GM20431 (cell line): Measurements from ENCODE around the gene CTNNA1.

Experiments
- in situ Hi-C: fragments of 300-500 bp; cut with MseI, MboI; formaldehyde crosslinking; loops from one replicate; pipeline ENCODE4 v1.15.0; 2020; ENCODE audit warnings: low sequenced_read_pairs; ENCODE audit not compliant: unreplicated experiment

Gene CTNNA1

DNA sequence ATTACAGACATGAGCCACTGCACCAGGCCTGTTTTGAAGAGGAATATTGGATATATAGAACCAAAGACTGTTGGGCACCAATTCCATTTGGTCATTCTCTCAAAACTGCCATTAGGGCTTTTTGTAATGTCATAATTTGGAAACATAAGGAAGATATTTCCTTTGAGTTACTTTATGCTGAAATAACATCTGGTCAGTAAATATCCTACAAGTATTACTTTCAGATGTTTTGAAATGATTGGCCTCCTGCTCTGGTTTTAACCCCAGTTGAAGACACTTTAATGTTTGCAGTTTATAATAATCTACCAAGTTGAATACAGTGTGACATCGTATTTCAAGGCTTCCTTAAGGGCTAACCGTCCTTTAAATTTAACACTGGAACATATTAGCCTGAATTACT, 88.3 kb downstream of the CTNNA1 start:
- in situ Hi-C loops: no loop called here

DNA sequence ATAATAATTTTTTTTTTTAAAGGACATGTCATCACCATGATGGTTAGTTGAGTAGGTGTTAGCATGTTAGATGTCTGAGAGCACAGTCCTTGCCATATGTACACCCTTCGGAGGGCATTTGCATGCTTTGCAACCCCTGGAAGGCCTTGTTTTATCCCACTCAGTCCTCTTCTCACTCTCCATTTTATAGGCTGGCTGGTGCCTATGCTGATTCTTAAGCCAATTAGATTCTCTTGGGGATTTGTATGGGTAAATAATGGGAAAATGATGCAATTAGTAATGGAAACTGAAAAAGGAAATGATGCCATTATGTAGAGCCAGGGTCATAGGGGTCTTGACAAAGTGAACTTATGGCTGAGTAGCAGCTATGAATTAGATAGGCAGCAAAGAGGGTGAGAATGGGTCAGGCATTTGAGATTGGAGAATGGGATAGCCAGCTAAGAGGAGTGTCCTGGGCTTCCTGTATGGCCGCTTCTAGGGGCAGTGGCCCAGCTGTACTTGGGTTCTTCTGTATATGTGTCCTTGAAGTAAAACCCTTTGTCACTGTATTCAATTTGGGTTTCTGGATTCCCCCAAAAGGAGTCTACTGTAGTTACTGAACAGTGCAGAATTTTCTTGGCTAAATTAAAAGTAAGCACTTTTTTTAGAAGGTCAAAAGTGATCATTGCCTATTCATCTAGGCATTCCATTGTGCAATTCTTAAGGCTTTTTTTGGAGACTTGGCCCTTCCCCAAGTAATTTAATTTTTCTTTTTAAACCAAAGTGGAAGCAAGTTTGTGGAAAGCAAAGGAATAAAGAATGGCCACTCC, 90.3 kb downstream of the CTNNA1 start:
- in situ Hi-C loops: no loop called here

DNA sequence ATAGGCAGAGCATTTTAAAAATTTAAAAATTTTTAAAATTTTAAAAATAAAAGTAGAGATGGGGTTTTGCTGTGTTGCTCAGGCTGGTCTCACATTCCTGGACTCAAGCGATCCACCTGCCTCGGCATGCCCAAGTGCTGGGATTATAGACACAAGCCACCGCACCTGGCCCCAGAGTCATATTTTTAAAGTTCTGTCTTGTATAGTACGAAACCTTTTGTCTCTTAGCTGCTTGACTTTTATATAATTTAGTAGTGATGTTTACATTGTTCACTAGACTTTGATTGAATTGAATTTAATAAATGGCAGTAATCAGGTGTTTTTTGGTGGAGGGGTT, 90.9 kb downstream of the CTNNA1 start:
- in situ Hi-C loops: no loop called here

DNA sequence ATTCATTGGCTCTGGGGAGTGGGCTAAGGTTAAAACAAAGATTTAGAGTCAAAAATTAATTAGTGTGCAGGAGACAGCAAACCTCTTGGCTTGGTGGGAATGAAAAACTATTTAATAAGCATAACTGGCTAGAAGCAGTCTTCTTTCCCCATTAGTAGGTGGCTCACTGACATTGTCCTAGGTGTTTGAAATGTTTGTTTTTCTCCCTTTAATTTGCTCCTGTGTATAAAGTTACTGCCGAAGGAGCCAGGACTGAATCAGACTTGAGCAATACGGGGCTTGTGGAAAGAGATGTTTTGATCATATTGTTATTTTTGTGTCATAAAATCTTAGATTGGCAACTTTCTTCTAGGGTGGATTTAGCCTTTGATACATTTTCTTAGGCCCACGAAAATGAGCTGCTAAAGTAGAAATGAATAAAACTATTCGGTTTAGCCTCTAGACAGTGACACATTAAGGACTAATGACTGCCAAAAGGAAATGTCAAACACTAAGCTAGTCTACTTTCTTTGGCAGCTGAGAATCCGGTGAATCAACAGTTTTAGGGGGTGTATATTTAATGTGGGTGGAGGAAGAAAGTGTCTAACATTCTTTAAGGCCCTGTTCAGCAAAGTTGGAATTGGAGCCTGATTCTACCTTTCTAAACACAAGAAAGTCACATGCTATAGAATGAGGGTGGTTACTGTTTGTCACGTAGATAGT, 91.7 kb downstream of the CTNNA1 start:
- in situ Hi-C loops: no loop called here

DNA sequence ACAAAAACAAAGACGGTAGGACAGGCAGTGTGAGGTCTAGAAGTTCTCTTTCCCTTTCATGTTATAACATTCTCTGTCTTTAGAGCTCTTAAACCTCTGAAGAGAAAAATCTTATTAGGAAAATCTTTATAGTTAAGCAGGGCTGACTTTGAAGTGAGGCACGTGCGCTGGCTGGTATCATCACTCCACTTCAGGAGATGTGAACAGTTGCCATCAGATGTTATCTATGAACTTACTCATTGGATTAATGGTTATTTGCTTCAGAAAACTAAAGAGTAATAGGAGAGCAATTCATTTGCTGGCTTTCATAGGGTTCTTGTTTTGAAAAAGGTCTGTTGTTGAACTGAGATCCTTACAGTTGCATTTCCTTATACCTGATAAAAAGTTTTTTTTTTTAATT, 96.2 kb downstream of the CTNNA1 start:
- in situ Hi-C loops: no loop called here

DNA sequence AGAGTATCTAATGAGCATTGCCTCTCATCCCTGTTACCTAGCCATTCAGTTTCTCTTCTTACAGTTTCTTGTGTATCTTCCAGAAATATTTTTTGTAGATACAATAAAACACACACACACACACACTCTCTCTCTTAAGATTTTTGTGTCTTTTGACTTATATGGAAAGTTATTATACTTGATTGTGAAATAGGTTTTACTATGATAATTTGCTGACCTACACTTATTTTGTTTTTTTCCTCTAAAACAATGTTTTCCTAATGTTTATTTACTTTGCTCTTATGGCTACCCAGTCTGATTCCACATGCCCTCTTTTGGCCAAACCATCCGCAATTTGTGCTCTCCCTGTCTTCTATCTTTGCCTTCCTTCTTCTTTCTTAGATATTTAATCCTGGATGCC, 96.7 kb downstream of the CTNNA1 start:
- in situ Hi-C loops: no loop called here

DNA sequence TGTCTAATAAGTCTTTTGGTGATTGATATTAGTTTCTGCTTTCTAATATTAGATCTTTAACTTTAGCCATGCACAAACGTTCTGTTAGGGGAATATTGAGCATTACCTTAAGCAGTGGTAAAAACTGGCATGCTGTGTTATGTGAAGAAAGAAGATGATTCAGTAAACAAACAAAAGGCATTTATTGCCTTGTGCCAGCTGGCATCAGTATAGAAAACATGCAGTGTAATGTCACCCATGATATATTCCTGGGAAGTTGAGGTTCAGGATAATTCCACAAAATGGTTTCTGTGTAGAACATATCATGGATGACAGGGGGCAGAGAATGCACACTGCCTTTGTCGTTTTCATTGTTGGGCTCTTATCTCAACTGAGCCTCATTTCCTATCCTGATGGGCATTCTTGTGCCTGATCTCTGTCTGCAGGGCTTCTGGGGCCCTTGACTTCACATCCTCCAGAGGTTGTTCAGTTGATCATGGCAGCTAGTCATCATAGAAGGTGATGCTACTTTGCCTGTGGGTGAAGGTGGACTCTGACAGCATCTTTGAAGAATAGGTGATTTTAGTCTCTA, 97.7 kb downstream of the CTNNA1 start:
- in situ Hi-C loops: no loop called here

DNA sequence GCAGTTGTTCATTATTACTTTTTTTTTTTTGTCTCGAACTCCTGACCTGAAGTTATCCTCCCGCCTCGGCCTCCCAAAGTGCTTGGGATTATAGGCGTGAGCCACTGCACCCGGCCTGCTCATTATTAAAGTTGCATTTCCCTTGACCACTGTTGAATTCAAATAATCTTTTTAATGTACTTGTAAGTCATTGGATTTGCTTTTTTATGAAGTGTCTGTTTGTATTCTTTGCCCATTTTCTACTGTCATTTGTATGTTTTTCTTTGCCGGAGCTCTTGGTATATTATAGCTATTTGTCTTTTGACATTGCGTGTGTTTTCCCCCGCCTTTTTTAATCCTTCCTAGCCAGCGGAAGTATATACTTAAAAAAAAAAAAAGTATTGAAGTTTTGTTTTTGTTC, 99.9 kb downstream of the CTNNA1 start:
- in situ Hi-C loops: no loop called here

DNA sequence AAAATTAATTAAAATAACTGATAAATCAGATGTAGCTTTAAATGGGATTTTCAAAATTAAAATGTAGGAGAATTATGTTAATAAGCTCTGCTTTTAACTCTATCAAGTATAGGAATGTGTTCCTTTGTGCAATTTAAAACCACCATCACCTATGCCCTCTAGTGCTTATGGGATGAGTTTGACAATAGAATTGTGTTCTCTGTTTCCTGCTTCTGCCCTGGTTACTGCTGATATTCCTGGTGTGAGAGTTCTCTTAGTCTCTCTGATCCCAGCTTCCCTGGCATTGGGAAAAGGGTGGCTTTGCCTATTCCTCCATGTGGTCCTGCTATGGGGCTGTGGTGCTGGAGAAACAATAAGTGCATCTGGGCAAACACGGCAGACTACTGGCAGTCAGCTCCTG, 113.8 kb downstream of the CTNNA1 start:
- in situ Hi-C loops: no loop called here

DNA sequence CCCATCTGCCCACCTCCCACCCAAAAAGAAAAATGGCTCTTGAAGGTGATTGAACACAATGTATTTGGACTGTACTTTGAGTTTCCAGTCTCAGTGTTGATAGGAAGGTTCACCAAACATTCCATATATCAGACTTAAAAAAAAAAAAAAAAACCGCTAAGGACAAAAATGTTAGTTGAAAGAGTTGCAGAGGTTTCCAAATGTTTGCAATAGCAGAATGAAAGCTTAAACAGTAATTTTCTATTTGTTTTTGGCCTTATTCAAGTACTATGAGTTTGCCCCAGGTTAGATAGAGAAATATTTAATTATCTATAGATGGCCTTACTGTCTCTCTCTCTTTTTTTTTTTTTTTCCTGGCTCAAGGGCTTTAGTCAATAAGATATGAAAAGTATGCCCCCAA, 115.8 kb downstream of the CTNNA1 start:
- in situ Hi-C loops: no loop called here

DNA sequence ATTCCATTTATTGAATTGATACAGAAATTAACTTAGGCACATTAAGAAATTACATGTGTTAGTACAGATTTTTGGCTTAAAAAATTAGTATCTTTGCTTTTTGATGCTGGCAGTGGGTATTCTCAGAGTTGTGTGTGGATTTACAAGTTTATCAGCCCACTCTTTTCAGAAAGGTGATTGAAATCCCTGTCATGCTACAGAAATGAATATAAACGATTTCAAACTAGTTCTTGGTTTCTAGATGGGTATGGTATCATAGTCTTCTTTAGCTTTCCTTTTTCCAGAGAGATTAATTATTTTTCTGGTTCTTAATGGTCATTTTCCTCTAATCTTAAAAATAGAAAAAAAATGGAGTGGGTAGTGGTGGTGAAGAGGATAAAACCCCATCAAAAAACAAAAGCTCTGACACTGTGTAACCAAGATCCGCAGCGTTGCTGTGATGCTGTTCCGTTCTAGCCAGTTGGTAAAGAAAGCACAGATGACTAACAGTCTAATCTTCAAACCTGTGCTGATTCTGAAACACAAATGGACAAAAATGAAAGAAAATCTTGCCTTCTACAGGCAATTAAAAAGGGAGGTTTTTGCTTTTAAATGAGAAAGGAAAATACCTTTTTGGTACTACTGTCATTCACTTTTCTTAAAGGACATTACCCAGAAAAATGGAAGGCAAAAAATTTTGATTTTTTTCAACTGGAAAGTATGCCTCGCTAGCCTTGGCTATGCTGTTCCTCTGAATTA, 116.7 kb downstream of the CTNNA1 start:
- in situ Hi-C loops: no loop called here

DNA sequence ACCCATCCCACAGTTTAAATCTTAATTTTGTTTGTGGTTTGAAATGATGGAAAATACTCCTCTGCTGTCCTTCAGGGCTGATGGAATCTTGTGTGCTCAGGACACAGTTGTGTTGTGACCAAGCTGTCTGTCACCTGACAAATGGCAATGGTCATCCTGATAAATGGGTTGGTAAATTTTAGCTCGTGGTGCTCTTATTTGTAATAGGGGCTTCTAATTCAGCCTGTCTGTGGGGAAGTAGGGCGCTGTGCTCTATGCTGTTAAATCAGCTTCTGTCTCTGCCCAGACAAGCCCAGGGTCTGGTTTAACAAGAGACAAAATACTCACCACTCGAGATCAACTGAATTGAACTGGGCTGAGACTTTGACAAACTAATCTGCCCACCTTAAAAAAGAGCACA, 117.4 kb downstream of the CTNNA1 start:
- in situ Hi-C loops: no loop called here

DNA sequence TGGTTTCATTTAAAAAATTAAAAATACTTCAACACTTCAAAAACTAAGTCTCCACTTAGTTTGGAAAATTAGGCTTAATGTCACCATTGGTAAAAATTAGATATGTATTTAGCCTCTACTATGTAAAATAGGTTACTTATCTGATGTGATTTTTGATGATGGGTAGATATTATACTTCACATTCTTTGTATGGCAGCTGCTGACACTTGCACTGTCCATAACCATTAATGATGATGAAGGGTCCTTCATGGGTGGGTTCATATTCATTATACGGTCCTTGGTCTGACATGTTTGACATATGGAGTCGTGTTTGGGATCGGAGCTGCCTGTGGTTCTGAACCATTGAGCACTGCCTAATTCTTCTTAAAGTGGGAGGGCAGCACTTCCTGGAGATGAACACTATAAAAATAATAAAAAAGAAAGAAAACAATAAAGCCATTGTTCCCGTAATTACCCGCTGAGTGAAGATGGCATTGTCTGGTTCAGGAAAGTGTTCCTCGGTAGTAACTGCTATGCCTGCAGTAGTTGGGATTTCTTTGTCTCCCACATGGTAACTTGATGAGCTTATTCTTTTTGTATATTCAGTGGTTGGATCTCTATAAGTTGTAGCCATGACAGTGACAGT, 119.7 kb downstream of the CTNNA1 start:
- in situ Hi-C loops: no loop called here

DNA sequence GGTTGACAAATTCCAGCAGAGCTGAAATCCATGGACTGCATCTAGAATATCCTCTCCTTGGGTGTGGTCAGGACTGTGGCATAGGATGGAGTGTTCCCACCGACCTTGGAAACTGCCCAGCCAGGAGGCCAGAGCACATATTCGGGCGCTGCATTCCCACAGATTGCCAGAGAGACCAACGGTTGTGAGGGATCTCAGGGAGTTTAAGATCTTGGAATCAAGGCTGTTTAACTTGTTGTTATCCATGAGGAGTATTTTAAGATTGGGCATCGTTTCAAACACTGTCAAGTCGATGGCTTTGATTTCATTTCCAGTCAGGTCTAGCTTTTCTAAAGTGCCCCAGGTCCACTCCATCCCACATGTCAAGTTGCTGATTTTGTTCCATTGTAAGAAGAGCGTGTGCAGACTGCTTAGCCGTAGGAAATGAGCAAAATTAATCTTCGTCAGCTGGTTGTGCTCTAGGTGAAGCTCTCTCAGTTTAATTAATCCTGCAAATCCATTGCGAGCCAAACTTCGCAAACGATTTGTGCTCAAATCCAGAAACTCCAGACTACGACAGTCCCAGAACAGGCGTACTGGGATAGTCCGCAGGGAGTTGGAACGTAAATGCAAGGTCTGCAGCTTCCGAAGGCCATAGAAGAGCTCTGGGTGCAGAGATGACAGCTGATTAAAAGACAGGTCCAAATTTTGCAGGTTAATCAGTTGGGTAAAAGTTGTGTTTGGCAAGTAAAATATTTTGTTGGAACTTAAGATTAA, 120.4 kb downstream of the CTNNA1 start:
- in situ Hi-C loops: no loop called here

DNA sequence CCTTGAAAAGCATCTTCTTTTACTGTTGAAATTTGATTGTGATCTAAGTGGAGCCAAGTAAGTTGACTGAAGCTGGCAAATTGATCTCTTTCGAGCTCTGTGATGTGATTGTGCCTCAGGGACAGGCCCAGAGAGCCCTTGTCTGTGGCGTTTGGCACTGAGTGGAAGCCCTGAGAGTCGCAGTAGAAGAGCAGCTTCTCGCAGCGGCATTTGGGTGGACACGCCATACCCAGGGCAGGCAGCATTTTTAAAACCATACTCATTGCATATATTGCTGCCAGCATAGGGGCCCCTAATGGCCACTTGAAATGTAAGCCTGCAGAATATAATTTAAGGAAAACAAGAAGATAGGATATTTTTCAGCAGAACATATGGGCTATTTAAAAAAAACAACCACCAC, 121.0 kb downstream of the CTNNA1 start:
- in situ Hi-C loops: no loop called here

DNA sequence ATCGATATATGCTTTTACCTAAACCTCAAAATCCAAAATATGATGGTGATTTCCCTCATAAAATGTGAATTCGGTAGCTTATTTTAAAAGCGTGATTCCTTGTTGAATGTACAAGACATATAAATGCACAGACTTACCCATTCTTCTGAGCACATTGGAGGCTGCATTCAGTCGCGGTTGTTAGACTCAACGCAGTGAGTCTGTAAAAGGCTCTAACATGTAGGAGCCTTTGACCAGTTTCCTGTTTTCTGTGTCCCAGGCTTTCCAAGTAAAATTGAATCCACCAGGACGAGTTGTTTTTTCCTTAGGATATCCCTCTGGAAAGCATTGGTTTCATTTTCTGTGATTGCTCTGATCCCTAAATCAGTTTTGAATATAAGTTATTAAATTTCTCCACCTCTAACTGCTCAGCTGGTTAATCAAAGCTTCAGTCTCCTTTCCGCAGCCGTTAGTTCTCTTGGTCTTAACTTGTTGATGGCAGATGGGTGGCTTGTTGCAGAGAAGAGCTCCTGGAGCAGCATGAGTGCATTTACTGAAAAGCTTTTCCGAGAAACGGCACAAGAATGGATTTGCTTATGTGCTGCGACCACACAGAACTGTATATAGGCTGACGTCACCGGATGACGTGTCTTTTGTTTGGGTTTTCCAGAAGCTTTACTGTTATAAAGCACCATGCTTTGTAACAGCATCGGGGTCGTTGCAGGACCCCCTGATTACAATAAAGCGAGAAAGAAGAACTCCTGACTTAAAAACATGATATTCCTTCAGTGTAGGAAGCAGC, 121.7 kb downstream of the CTNNA1 start, which contains the start of gene LRRTM2:
TSS of gene LRRTM2 (minus strand) at position 565 of the 781 bp plus-strand sequence. CDS start at position 141, 424 bp downstream.
- in situ Hi-C loops: no loop called here

DNA sequence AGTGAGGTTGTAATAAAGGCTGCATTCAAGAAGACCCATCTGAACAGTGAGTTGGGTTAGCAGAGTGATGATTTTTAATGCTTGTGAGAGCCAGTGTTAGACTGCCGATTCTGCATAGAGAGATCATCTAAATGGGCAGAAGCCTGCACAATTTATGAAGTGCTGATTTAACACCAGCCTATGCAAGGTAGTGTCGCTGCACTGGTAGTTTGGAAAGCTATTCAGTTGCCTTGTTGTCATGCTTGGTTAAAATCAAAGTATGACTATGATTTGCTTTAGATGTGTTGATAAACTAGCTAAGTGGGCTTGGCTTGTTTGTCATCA, 122.3 kb downstream of the CTNNA1 start:
- in situ Hi-C loops: no loop called here

DNA sequence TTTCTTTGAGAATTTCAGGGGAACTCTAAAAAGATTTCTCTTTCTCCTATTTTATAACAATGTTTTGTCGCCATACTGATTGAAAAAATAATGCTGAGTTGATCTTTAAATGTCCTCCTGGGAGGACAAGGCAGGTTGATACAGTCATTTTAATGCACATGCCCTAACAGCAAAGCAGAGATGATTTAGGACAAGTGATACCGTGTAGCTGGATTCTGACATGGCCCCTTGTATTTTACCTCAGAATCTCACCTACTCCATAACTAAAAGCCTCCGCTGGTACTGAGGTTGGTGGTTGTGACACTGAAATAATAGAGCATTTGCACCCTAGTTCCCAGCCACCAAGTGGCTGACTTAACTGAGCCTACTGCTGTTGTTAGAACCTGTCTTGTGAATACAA, 122.7 kb downstream of the CTNNA1 start:
- in situ Hi-C loops: no loop called here

DNA sequence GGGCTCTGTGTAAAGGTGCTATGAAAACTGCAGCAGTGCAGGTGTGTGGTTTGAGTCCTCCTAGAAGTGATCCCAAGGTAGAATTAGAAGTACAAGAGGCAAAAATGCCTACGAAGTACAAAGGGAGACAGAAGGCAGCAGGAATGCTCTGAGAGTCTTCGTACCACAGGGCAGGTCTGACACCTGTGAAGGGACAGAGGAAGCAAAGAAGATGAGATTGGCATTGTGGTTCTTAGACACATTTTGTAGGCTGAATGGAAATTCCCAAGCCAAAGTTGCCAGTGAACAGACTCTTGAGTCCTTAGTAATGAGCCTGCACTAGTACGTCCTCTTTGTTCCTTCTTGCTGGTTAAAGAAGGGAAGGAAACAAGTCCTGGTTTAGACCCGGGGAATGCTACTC, 123.6 kb downstream of the CTNNA1 start:
- in situ Hi-C loops: no loop called here
